Hepatocyte (in vitro differentiated cells): ENCODE results near the gene KCNIP3. TPM values are rescaled to one million over a fixed set of nuclear protein-coding genes. Genes with fewer than 3 reads are reported as not detected.
A peak's percentile ranks its signal among the peaks of the same experiment; 100 is the strongest.

Experiments used
- DNase-seq: peaks from one replicate; pipeline ENCODE4 v3.0.0-alpha.2; 2016; ENCODE audit warnings: low spot score
- H2AFZ ChIP-seq: fragments of 200-600 bp; sonication (generic); 2 replicates; pipeline ENCODE4 v1.6.0; 2016; ENCODE audit warnings: antibody characterized with exemption, mild to moderate bottlenecking
- H3K27ac ChIP-seq: fragments of 200-600 bp; sonication (generic); 2 replicates; pipeline ENCODE4 v1.5.1; 2016; ENCODE audit warnings: mild to moderate bottlenecking
- H3K27me3 ChIP-seq: fragments of 200-600 bp; sonication (generic); 2 replicates; pipeline ENCODE4 v1.6.1; 2016
- H3K36me3 ChIP-seq: fragments of 200-600 bp; sonication (generic); replicated peaks from 2 replicates; pipeline ENCODE4 v1.5.1; 2016; ENCODE audit warnings: low read depth; ENCODE audit not compliant: insufficient read depth
- H3K4me1 ChIP-seq: fragments of 200-600 bp; sonication (generic); 2 replicates; pipeline ENCODE4 v1.5.1; 2016; ENCODE audit warnings: mild to moderate bottlenecking, moderate library complexity; ENCODE audit not compliant: insufficient read depth
- H3K4me2 ChIP-seq: fragments of 200-600 bp; sonication (generic); 2 replicates; pipeline ENCODE4 v1.6.0; 2016
- H3K4me3 ChIP-seq: fragments of 200-600 bp; sonication (generic); 2 replicates; pipeline ENCODE4 v1.5.1; 2016; ENCODE audit warnings: mild to moderate bottlenecking
- H3K79me2 ChIP-seq: fragments of 200-600 bp; sonication (generic); 2 replicates; pipeline ENCODE4 v1.6.0; 2017; ENCODE audit warnings: mild to moderate bottlenecking
- H3K9me2 ChIP-seq: fragments of 200-600 bp; sonication (generic); replicated peaks from 2 replicates; pipeline ENCODE4 v1.6.0; 2017; ENCODE audit warnings: mild to moderate bottlenecking; ENCODE audit not compliant: insufficient read depth
- H3K9me3 ChIP-seq: fragments of 200-600 bp; sonication (generic); 2 replicates; pipeline ENCODE4 v1.5.1; 2016; ENCODE audit warnings: low read depth, mild to moderate bottlenecking
- H4K20me1 ChIP-seq: fragments of 200-600 bp; sonication (generic); 2 replicates; pipeline ENCODE4 v1.6.0; 2016; ENCODE audit warnings: mild to moderate bottlenecking; ENCODE audit not compliant: insufficient read depth, poor library complexity, severe bottlenecking
- EZH2 ChIP-seq: fragments of 200-600 bp; sonication (generic); IDR thresholded peaks from 2 replicates; pipeline ENCODE4 v1.6.1; 2016; ENCODE audit warnings: antibody characterized with exemption, mild to moderate bottlenecking, borderline replicate concordance
- EZH2phosphoT487 ChIP-seq: fragments of 200-600 bp; sonication (generic); IDR thresholded peaks from one replicate; pipeline ENCODE4 v1.6.1; 2018; ENCODE audit warnings: antibody characterized with exemption, mild to moderate bottlenecking, low read depth, moderate library complexity; ENCODE audit not compliant: unreplicated experiment, severe bottlenecking
- WGBS: methylation state at CpG from one replicate; pipeline ENCODE4 v1.1.6; 2016; ENCODE audit warnings: low lambda C conversion rate; ENCODE audit errors: missing lambda C conversion rate; 5-methylcytosine and 5-hydroxymethylcytosine counted together
- polyA plus RNA-seq: library from polyadenylated mRNA; unstranded; fragments of >200 nt; fragmentation: Nextera tagmentation; extraction: Ambion mirVana; gene quantifications from 2 replicates; pipeline ENCODE4 v1.2.1, GENCODE V29; 2016
- total RNA-seq: library from RNA; depleted of rRNA; stranded (reverse); fragments of >200 nt; gene quantifications from 2 replicates; pipeline ENCODE4 v1.2.3, GENCODE V29; 2014
- TF ChIP-seq, protein P1 (sequence below): fragments of 200-600 bp; sonication (generic); IDR thresholded peaks from 2 replicates; pipeline ENCODE4 v1.5.1; 2016; ENCODE audit warnings: antibody characterized with exemption, mild to moderate bottlenecking; ENCODE audit not compliant: poor library complexity

Gene KCNIP3
- total and polyA plus RNA-seq, 2 experiments from 2014 or later = 6.1 to 6.5 TPM

GRCh38 chr2:95323347-95324155 lies 26.4 kb downstream of the KCNIP3 start:
- DNase-seq = peak; percentile 41

DNA sequence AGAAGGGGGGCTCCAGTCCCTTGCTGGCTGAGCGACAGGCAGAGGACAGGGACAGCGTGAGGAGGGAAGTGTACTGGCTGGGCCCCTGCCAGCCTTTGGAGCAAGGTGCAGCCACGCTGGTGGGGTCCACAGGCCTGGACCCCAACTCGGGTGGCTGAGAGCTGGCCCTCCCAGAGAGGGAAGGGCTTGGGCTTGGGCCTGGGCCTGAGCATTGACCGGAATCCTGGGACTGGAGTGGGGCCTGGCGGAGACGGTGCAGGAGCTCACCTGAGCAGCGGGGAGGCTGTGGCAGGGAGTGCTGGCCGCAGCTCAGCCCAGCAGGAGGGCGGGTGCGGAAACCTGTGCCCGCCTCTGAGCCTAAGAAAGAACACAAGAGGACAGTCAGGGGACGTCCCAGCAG lies 27.9 kb downstream of the KCNIP3 start:
- TF ChIP-seq EZH2phosphoT487 = no peak
- TF ChIP-seq, protein P1, sequence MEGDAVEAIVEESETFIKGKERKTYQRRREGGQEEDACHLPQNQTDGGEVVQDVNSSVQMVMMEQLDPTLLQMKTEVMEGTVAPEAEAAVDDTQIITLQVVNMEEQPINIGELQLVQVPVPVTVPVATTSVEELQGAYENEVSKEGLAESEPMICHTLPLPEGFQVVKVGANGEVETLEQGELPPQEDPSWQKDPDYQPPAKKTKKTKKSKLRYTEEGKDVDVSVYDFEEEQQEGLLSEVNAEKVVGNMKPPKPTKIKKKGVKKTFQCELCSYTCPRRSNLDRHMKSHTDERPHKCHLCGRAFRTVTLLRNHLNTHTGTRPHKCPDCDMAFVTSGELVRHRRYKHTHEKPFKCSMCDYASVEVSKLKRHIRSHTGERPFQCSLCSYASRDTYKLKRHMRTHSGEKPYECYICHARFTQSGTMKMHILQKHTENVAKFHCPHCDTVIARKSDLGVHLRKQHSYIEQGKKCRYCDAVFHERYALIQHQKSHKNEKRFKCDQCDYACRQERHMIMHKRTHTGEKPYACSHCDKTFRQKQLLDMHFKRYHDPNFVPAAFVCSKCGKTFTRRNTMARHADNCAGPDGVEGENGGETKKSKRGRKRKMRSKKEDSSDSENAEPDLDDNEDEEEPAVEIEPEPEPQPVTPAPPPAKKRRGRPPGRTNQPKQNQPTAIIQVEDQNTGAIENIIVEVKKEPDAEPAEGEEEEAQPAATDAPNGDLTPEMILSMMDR = no peak
- TF ChIP-seq EZH2 = no peak
- no peak for DNase-seq
- no peaks in the 10 kb centered on the region for H3K9me2 ChIP-seq
- 93% methylated on average over 13 of the region's 13 CpGs for WGBS
- H3K27me3 ChIP-seq = no peaks in the 10 kb centered on the region
- H3K79me2 ChIP-seq = no peaks in the 10 kb centered on the region
- no peaks in the 10 kb centered on the region for H3K36me3 ChIP-seq
- H3K4me2 ChIP-seq = no peak overlapping the region
- H3K9me3 ChIP-seq = no peaks in the 10 kb centered on the region
- H4K20me1 ChIP-seq = no peaks in the 10 kb centered on the region
- H3K27ac ChIP-seq = no peak overlapping the region
- H3K4me3 ChIP-seq = no peak overlapping the region
- no peaks in the 10 kb centered on the region for H3K4me1 ChIP-seq
- H2AFZ ChIP-seq = no peak overlapping the region

More at GRCh38 chr2:95323347-95324155, 26.4 kb downstream of the KCNIP3 start:
- no peaks in the 10 kb centered on the region for H3K27me3 ChIP-seq
- TF ChIP-seq, protein P1 = peak; percentile 34
- TF ChIP-seq EZH2 = no peak
- no peak overlapping the region for H2AFZ ChIP-seq
- no peak overlapping the region for H3K4me3 ChIP-seq
- no peaks in the 10 kb centered on the region for H3K36me3 ChIP-seq
- H3K9me2 ChIP-seq = no peaks in the 10 kb centered on the region
- H3K27ac ChIP-seq = no peak overlapping the region
- no peaks in the 10 kb centered on the region for H4K20me1 ChIP-seq
- no peaks in the 10 kb centered on the region for H3K9me3 ChIP-seq
- 78% methylated on average over 25 of the region's 26 CpGs for WGBS
- H3K79me2 ChIP-seq = no peaks in the 10 kb centered on the region
- H3K4me1 ChIP-seq = no peaks in the 10 kb centered on the region
- H3K4me2 ChIP-seq = no peak overlapping the region

- Histone ChIP-seq H3K9me3 (no peaks in the 10 kb centered on the region), H3K4me1 (no peaks in the 10 kb centered on the region), H3K36me3 (no peaks in the 10 kb centered on the region), H3K79me2 (no peaks in the 10 kb centered on the region), H3K9me2 (no peaks in the 10 kb centered on the region), H3K27ac (no peak overlapping the region), H3K4me3 (no peak overlapping the region), H4K20me1 (no peaks in the 10 kb centered on the region), H3K27me3 (no peaks in the 10 kb centered on the region), H2AFZ (no peak overlapping the region), H3K4me2 (no peak overlapping the region)
- DNase-seq = no peak
- TF ChIP-seq EZH2phosphoT487 (no peak), EZH2 (no peak)
- TF ChIP-seq, protein P1 = no peak
- WGBS = 97% methylated on average over 9 of the region's 10 CpGs
These were observed 28.7 kb downstream of the KCNIP3 start for GRCh38 chr2:95325590-95326432.
